Measurements from ENCODE around the gene PUM2.

PUM2 gene

GRCh38 chr2:20348542-20348941, 2.1 kb downstream of the PUM2 start:
- Histone ChIP-seq H3K4me1 (ENCODE audit: control extremely low read depth in 1 of 4, control insufficient read depth in 4 of 4, insufficient read depth in 4 of 4, low read length in 3 of 4) (peaks cover 14 to 52% (median 43%) of the 10 kb centered on the region in 4 experiments), H3K4me3 (ENCODE audit: control insufficient read depth in 1 of 7, extremely low read depth in 1 of 7, insufficient read depth in 4 of 7, low read depth in 2 of 7, low read length in 6 of 7) (peak overlapping the region in 6 of 7 experiments; percentile 11 to 95 (median 60)), H3K27me3 (replicated peaks in 2 of 5; ENCODE audit: control insufficient read depth in 4 of 5, insufficient read depth in 5 of 5, low read length in 4 of 5) (no peaks in the 10 kb centered on the region), H3K27ac (ENCODE audit: insufficient read depth in 1 of 2, low read depth in 1 of 2, low read length in 2 of 2, poor library complexity in 1 of 2, severe bottlenecking in 2 of 2) (peak overlapping the region in 1 of 2 experiments; percentile 95), H3K36me3 (ENCODE audit: control insufficient read depth in 4 of 4, insufficient read depth in 4 of 4, low read length in 3 of 4) (peaks cover 0 to 7% (median 1%) of the 10 kb centered on the region in 4 experiments), H3K9me3 (ENCODE audit: control extremely low read depth in 1 of 5, control insufficient read depth in 4 of 5, insufficient read depth in 2 of 5, low read depth in 1 of 5, low read length in 4 of 5) (no peaks in the 10 kb centered on the region)
- WGBS (ENCODE audit: insufficient coverage): 97% methylated on average over 16 of the region's 17 CpGs
- POLR2A ChIA-PET: no interaction called here
- no peak for DNase-seq
- CTCF ChIA-PET: interaction anchor here (1.6 to 2.6 kb wide), 3 partner anchors 8 to 22 kb away, joined by 4 to 20 read pairs (median 5); no protein-coding TSS in a partner anchor

DNA sequence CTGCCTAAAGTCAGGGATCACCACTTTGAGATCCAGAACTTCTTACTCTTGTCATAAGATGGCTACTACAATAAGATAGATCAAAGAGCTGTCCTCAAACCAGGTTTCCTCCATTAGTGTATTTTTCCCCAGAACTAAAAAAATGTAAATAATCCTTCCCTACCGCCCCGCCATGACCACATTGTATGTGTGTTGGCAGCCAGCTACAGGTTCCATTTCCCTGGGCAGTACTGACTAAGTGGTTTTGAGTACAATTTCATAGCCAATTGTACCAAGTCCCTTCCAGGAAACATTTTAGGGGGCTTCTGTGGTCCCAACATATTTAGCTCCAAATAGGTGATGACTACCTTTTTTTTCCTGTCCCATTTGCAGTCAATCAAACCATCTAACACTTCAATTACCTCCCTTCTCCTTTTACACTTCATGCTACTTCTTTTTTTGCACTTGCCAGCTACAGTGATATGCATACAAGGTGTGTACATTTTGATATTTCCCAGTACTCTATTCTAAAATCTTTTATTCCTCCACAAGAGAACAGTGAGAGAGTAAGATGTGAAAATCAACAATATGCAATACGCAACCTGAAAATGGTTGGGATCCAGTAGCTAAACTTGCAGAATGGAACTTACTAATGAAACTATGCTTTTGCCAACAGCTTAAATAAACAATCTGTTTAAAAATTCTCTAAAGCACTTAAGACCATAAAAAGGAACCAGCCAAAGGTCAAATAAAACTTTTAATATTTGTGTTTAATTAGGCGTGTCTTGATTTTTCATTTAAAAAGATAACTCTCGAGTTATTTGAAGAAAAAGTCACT, 3.9 kb downstream of the PUM2 start:
- ChIA-PET POLR2A (interaction anchor here (1.4 kb wide), 1 partner anchor 19 kb away, joined by 4 read pairs; no protein-coding TSS in a partner anchor), CTCF (interaction anchor here (0.9 to 1.9 kb wide), 5 partner anchors 10 to 54 kb away, joined by 3 to 18 read pairs (median 5); no protein-coding TSS in a partner anchor)
- Histone ChIP-seq H3K36me3 (ENCODE audit: control insufficient read depth in 4 of 4, insufficient read depth in 4 of 4, low read length in 3 of 4) (peaks cover 0 to 7% (median 1%) of the 10 kb centered on the region in 4 experiments), H3K9me3 (ENCODE audit: control extremely low read depth in 1 of 5, control insufficient read depth in 4 of 5, insufficient read depth in 2 of 5, low read depth in 1 of 5, low read length in 4 of 5) (no peaks in the 10 kb centered on the region), H3K27me3 (replicated peaks in 2 of 5; ENCODE audit: control insufficient read depth in 4 of 5, insufficient read depth in 5 of 5, low read length in 4 of 5) (no peaks in the 10 kb centered on the region), H3K4me1 (ENCODE audit: control extremely low read depth in 1 of 4, control insufficient read depth in 4 of 4, insufficient read depth in 4 of 4, low read length in 3 of 4) (peaks cover 12 to 43% (median 35%) of the 10 kb centered on the region in 4 experiments), H3K27ac (ENCODE audit: insufficient read depth in 1 of 2, low read depth in 1 of 2, low read length in 2 of 2, poor library complexity in 1 of 2, severe bottlenecking in 2 of 2) (no peak overlapping the region), H3K4me3 (ENCODE audit: control insufficient read depth in 1 of 7, extremely low read depth in 1 of 7, insufficient read depth in 4 of 7, low read depth in 2 of 7, low read length in 6 of 7) (peak overlapping the region in 1 of 7 experiments; percentile 28)
- WGBS (ENCODE audit: insufficient coverage): 90% methylated on average over 3 of the region's 5 CpGs
- DNase-seq: no peak

GRCh38 chr2:20343128-20343527, 7.5 kb downstream of the PUM2 start:
- no peak overlapping the region for H3K4me3 ChIP-seq (ENCODE audit: control insufficient read depth in 1 of 7, extremely low read depth in 1 of 7, insufficient read depth in 4 of 7, low read depth in 2 of 7, low read length in 6 of 7)
- peaks cover 0 to 26% (median 15%) of the 10 kb centered on the region in 4 experiments for H3K4me1 ChIP-seq (ENCODE audit: control extremely low read depth in 1 of 4, control insufficient read depth in 4 of 4, insufficient read depth in 4 of 4, low read length in 3 of 4)
- ChIA-PET CTCF (interaction anchor here (0.7 to 3.8 kb wide), 5 partner anchors 8 to 52 kb away, joined by 3 to 28 read pairs (median 6); no protein-coding TSS in a partner anchor), POLR2A (no interaction called here)
- WGBS (ENCODE audit: insufficient coverage): no CpG with 5 or more reads among the region's 2 CpGs
- no peaks in the 10 kb centered on the region for H3K9me3 ChIP-seq (ENCODE audit: control extremely low read depth in 1 of 5, control insufficient read depth in 4 of 5, insufficient read depth in 2 of 5, low read depth in 1 of 5, low read length in 4 of 5)
- peak in 1 of 3 donors; percentile 36 for DNase-seq
- H3K27ac ChIP-seq (ENCODE audit: insufficient read depth in 1 of 2, low read depth in 1 of 2, low read length in 2 of 2, poor library complexity in 1 of 2, severe bottlenecking in 2 of 2): no peak overlapping the region
- H3K36me3 ChIP-seq (ENCODE audit: control insufficient read depth in 4 of 4, insufficient read depth in 4 of 4, low read length in 3 of 4): peaks cover 0 to 10% (median 0%) of the 10 kb centered on the region in 4 experiments
- no peaks in the 10 kb centered on the region for H3K27me3 ChIP-seq (replicated peaks in 2 of 5; ENCODE audit: control insufficient read depth in 4 of 5, insufficient read depth in 5 of 5, low read length in 4 of 5)

- ChIA-PET POLR2A (no interaction called here), CTCF (interaction anchor here (0.9 to 6.9 kb wide), 3 partner anchors 10 to 14 kb away, joined by 3 to 44 read pairs (median 3); no protein-coding TSS in a partner anchor)
- Histone ChIP-seq H3K9me3 (ENCODE audit: control extremely low read depth in 1 of 5, control insufficient read depth in 4 of 5, insufficient read depth in 2 of 5, low read depth in 1 of 5, low read length in 4 of 5) (peaks cover 0 to 1% (median 0%) of the 10 kb centered on the region in 5 experiments), H3K27ac (ENCODE audit: insufficient read depth in 1 of 2, low read depth in 1 of 2, low read length in 2 of 2, poor library complexity in 1 of 2, severe bottlenecking in 2 of 2) (peak overlapping the region in 1 of 2 experiments; percentile 14), H3K4me1 (ENCODE audit: control extremely low read depth in 1 of 4, control insufficient read depth in 4 of 4, insufficient read depth in 4 of 4, low read length in 3 of 4) (peaks cover 0 to 8% (median 4%) of the 10 kb centered on the region in 4 experiments), H3K36me3 (ENCODE audit: control insufficient read depth in 4 of 4, insufficient read depth in 4 of 4, low read length in 3 of 4) (peaks cover 0 to 12% (median under 1%) of the 10 kb centered on the region in 4 experiments), H3K4me3 (ENCODE audit: control insufficient read depth in 1 of 7, extremely low read depth in 1 of 7, insufficient read depth in 4 of 7, low read depth in 2 of 7, low read length in 6 of 7) (no peak overlapping the region), H3K27me3 (replicated peaks in 2 of 5; ENCODE audit: control insufficient read depth in 4 of 5, insufficient read depth in 5 of 5, low read length in 4 of 5) (no peaks in the 10 kb centered on the region)
- no CpG with 5 or more reads among the region's 1 CpG for WGBS (ENCODE audit: insufficient coverage)
- no peak for DNase-seq
Observed at GRCh38 chr2:20339012-20339411, 11.6 kb downstream of the PUM2 start.

DNA sequence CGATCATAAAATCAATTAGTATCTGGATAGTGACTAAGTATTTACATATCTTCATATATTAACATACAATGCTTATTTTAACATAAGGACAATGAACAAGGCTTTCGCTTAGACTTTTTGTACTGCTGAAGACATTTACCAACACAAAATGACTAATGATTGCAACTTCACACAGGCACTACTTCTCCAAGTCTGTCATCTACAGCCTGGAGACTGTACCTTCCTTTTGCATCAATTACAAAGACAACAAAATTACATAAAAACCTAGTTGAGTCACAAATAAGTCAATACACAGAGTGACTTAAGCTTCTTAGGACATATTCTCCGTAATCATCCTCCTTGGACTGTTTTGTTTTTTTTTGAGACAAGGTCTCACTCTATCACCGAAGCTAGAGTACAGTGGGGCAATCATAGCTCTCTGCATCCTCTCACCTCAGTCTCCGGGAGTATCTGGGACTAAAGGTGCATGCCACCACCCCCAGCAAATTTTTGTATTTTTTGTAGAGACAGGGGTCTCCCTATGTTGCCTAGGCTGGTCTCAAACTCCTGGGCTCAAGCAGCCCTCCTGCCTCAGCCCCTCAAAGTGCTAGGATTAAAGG, 15.9 kb downstream of the PUM2 start:
- ChIA-PET CTCF (interaction anchor here (1.6 to 6.9 kb wide), 4 partner anchors 9 to 15 kb away, joined by 4 to 44 read pairs (median 14); partner anchors contain the start of gene PUM2), POLR2A (interaction anchor here (1.0 kb wide), 1 partner anchor 9 kb away, joined by 5 read pairs; no protein-coding TSS in a partner anchor)
- WGBS (ENCODE audit: insufficient coverage): 100% methylated on average over 2 of the region's 5 CpGs
- Histone ChIP-seq H3K4me3 (ENCODE audit: control insufficient read depth in 1 of 7, extremely low read depth in 1 of 7, insufficient read depth in 4 of 7, low read depth in 2 of 7, low read length in 6 of 7) (no peak overlapping the region), H3K9me3 (ENCODE audit: control extremely low read depth in 1 of 5, control insufficient read depth in 4 of 5, insufficient read depth in 2 of 5, low read depth in 1 of 5, low read length in 4 of 5) (peaks cover 0 to 20% (median 7%) of the 10 kb centered on the region in 5 experiments), H3K4me1 (ENCODE audit: control extremely low read depth in 1 of 4, control insufficient read depth in 4 of 4, insufficient read depth in 4 of 4, low read length in 3 of 4) (peaks cover 0 to 5% (median 3%) of the 10 kb centered on the region in 4 experiments), H3K27me3 (replicated peaks in 2 of 5; ENCODE audit: control insufficient read depth in 4 of 5, insufficient read depth in 5 of 5, low read length in 4 of 5) (no peaks in the 10 kb centered on the region), H3K36me3 (ENCODE audit: control insufficient read depth in 4 of 4, insufficient read depth in 4 of 4, low read length in 3 of 4) (peaks cover 10 to 32% (median 20%) of the 10 kb centered on the region in 4 experiments), H3K27ac (ENCODE audit: insufficient read depth in 1 of 2, low read depth in 1 of 2, low read length in 2 of 2, poor library complexity in 1 of 2, severe bottlenecking in 2 of 2) (no peak overlapping the region)
- DNase-seq: no peak

GRCh38 chr2:20333738-20334137, 16.9 kb downstream of the PUM2 start:
- Histone ChIP-seq H3K4me1 (ENCODE audit: control extremely low read depth in 1 of 4, control insufficient read depth in 4 of 4, insufficient read depth in 4 of 4, low read length in 3 of 4) (peaks cover 0 to 5% (median 3%) of the 10 kb centered on the region in 4 experiments), H3K27ac (ENCODE audit: insufficient read depth in 1 of 2, low read depth in 1 of 2, low read length in 2 of 2, poor library complexity in 1 of 2, severe bottlenecking in 2 of 2) (no peak overlapping the region), H3K27me3 (replicated peaks in 2 of 5; ENCODE audit: control insufficient read depth in 4 of 5, insufficient read depth in 5 of 5, low read length in 4 of 5) (no peaks in the 10 kb centered on the region), H3K36me3 (ENCODE audit: control insufficient read depth in 4 of 4, insufficient read depth in 4 of 4, low read length in 3 of 4) (peaks cover 11 to 32% (median 23%) of the 10 kb centered on the region in 4 experiments), H3K9me3 (ENCODE audit: control extremely low read depth in 1 of 5, control insufficient read depth in 4 of 5, insufficient read depth in 2 of 5, low read depth in 1 of 5, low read length in 4 of 5) (peaks cover 0 to 22% (median 7%) of the 10 kb centered on the region in 5 experiments), H3K4me3 (ENCODE audit: control insufficient read depth in 1 of 7, extremely low read depth in 1 of 7, insufficient read depth in 4 of 7, low read depth in 2 of 7, low read length in 6 of 7) (no peak overlapping the region)
- ChIA-PET POLR2A (no interaction called here), CTCF (interaction anchor here (1.6 to 6.9 kb wide), 3 partner anchors 8 to 16 kb away, joined by 4 to 44 read pairs (median 11); partner anchors contain the start of gene PUM2)
- DNase-seq: no peak
- WGBS (ENCODE audit: insufficient coverage): 88% methylated on average over 2 of the region's 4 CpGs
